ENCODE data around the gene C10orf90.

GRCh38 chr10:126716366-126716765 lies 45.9 kb upstream of the C10orf90 start:
- TF ChIP-seq CTCF (conservative IDR thresholded peaks at IDR 0.05 in 1 of 2, IDR thresholded peaks at IDR 0.05 in 1 of 2; ENCODE audit: extremely low read depth in 1 of 2, insufficient read depth in 1 of 2, low read depth in 1 of 2, low read length in 2 of 2): no peak
- no peak for TF ChIP-seq EZH2 (IDR thresholded peaks at IDR 0.05; ENCODE audit: borderline replicate concordance, low read length)
